ENCODE results near the gene POU2AF1. TPM values are rescaled to one million over a fixed set of nuclear protein-coding genes. Genes with fewer than 3 reads are reported as not detected.
A peak's percentile ranks its signal among the peaks of the same experiment; 100 is the strongest.

The POU2AF1 gene
- total and polyA plus RNA-seq, 2 of the 13 experiments (the other 11 are each of a cell fraction or from before 2014, with no cell fraction given), result 1.9 to 3.6 TPM

GRCh38 chr11:111351374-111352055 lies 27.6 kb downstream of the POU2AF1 start (continued):
- TF ChIP-seq E2F2 (CRISPR knock-in tag; IDR thresholded peaks at IDR 0.05; ENCODE audit: borderline replicate concordance), result no peak
- TF ChIP-seq ZNF891 (CRISPR knock-in tag; IDR thresholded peaks at IDR 0.05), result no peak
- no peak for TF ChIP-seq SKIL (CRISPR knock-in tag; IDR thresholded peaks at IDR 0.05; ENCODE audit: borderline replicate concordance)
- no peak for TF ChIP-seq ZNF670 (CRISPR knock-in tag; IDR thresholded peaks at IDR 0.05; ENCODE audit: borderline replicate concordance)
- no peak for TF ChIP-seq ELK4 (CRISPR knock-in tag; IDR thresholded peaks at IDR 0.05; ENCODE audit: borderline replicate concordance)
- no peak for TF ChIP-seq NBN (conservative IDR thresholded peaks at IDR 0.05)
- TF ChIP-seq DMTF1 (CRISPR knock-in tag; IDR thresholded peaks at IDR 0.05), result no peak
- peak; percentile 81 for TF ChIP-seq SALL1 (CRISPR knock-in tag; IDR thresholded peaks at IDR 0.05)
- no peak for TF ChIP-seq HDAC6 (IDR thresholded peaks at IDR 0.05; ENCODE audit: low read depth, low read length)
- TF ChIP-seq ARNTL (CRISPR knock-in tag; IDR thresholded peaks at IDR 0.05), result no peak
- TF ChIP-seq KDM3A (CRISPR knock-in tag; IDR thresholded peaks at IDR 0.05; ENCODE audit: low read depth), result no peak
- TF ChIP-seq KLF11 (CRISPR knock-in tag; IDR thresholded peaks at IDR 0.05), result no peak
- no peak for TF ChIP-seq E2F1 (CRISPR knock-in tag; IDR thresholded peaks at IDR 0.05)
- no peak for TF ChIP-seq ATRX (CRISPR knock-in tag; IDR thresholded peaks at IDR 0.05; ENCODE audit: borderline replicate concordance)
- TF ChIP-seq ZNF124 (CRISPR knock-in tag; IDR thresholded peaks at IDR 0.05), result no peak
- TF ChIP-seq ZNF260 (CRISPR knock-in tag; IDR thresholded peaks at IDR 0.05; ENCODE audit: borderline replicate concordance, low read depth), result no peak
- TF ChIP-seq ZNF562 (CRISPR knock-in tag; IDR thresholded peaks at IDR 0.05; ENCODE audit: borderline replicate concordance), result no peak
- TF ChIP-seq SP140L (CRISPR knock-in tag; IDR thresholded peaks at IDR 0.05; ENCODE audit: borderline replicate concordance), result no peak
- TF ChIP-seq ZNF83 (CRISPR knock-in tag; IDR thresholded peaks at IDR 0.05; ENCODE audit: borderline replicate concordance), result no peak
- TF ChIP-seq ZNF576 (CRISPR knock-in tag; IDR thresholded peaks at IDR 0.05), result no peak
